WTC11 (cell line): ENCODE data around the gene GALNTL6. TPM values are rescaled to one million over a fixed set of nuclear protein-coding genes. Genes with fewer than 3 reads are reported as not detected.
A peak's percentile ranks its signal among the peaks of the same experiment; 100 is the strongest.

Experiments used
- ATAC-seq: fragments of 200-7000 bp; cut with Tn5 transposase; 2 replicates; pipeline ENCODE4 v1.10.0; 2021; ENCODE audit warnings: mild to moderate bottlenecking, moderate library complexity
- CTCF ChIA-PET: fragments of 300-600 bp; sonication (Branson Sonifier 250); formaldehyde crosslinking; loops from one replicate; lab custom pipeline; 2021; ENCODE audit warnings: antibody characterized with exemption; lab: Charles Lee
- POLR2A ChIA-PET: fragments of 350-600 bp; sonication (Branson Sonifier 250); formaldehyde crosslinking; loops from one replicate; lab custom pipeline; 2021; ENCODE audit warnings: antibody characterized with exemption; lab: Charles Lee
- DNase-seq: peaks from one replicate; pipeline ENCODE4 v3.0.0; 2021; ENCODE audit warnings: low spot score
- H3K27ac Mint-ChIP-seq: 2 replicates; pipeline ENCODE4 v1.8.0; 2021; ENCODE audit warnings: mixed read lengths
- H3K27me3 Mint-ChIP-seq: 2 replicates; pipeline ENCODE4 v1.8.0; 2021; ENCODE audit warnings: low read depth, mild to moderate bottlenecking, moderate library complexity, mixed read lengths
- H3K36me3 Mint-ChIP-seq: 2 replicates; pipeline ENCODE4 v1.8.0; 2021; ENCODE audit warnings: mixed read lengths
- H3K4me1 Mint-ChIP-seq: 2 replicates; pipeline ENCODE4 v1.8.0; 2022; ENCODE audit warnings: mixed read lengths
- H3K4me3 Mint-ChIP-seq: 2 replicates; pipeline ENCODE4 v1.8.0; 2021; ENCODE audit warnings: mild to moderate bottlenecking, moderate library complexity, mixed read lengths
- H3K9me3 Mint-ChIP-seq: 2 replicates; pipeline ENCODE4 v1.8.0; 2021; ENCODE audit warnings: mixed read lengths
- CBFB ChIP-seq: sonication (generic); formaldehyde crosslinking; IDR thresholded peaks from 2 replicates; pipeline ENCODE4 v1.8.1; 2022; ENCODE audit warnings: mild to moderate bottlenecking, low read depth, missing genetic modification reagents
- CREB1 ChIP-seq: sonication (generic); formaldehyde crosslinking; IDR thresholded peaks from 2 replicates; pipeline ENCODE4 v1.8.0; 2023; ENCODE audit warnings: mild to moderate bottlenecking, missing genetic modification reagents
- ETV6 ChIP-seq: sonication (generic); formaldehyde crosslinking; IDR thresholded peaks from 2 replicates; pipeline ENCODE4 v1.8.1; 2022; ENCODE audit warnings: mild to moderate bottlenecking, missing genetic modification reagents
- GABPB1 ChIP-seq: sonication (generic); formaldehyde crosslinking; IDR thresholded peaks from 2 replicates; pipeline ENCODE4 v1.8.1; 2023; ENCODE audit warnings: mild to moderate bottlenecking, missing genetic modification reagents
- HMGA2 ChIP-seq: fragments of 250-450 bp; sonication (Bioruptor Pico); IDR thresholded peaks from 2 replicates; pipeline ENCODE4 v1.4.0; 2021; ENCODE audit warnings: mild to moderate bottlenecking, moderate library complexity
- JUN ChIP-seq: sonication (generic); formaldehyde crosslinking; IDR thresholded peaks from 2 replicates; pipeline ENCODE4 v1.8.0; 2023; ENCODE audit warnings: mild to moderate bottlenecking, missing genetic modification reagents
- MYBL2 ChIP-seq: sonication (generic); formaldehyde crosslinking; IDR thresholded peaks from 2 replicates; pipeline ENCODE4 v1.8.1; 2023; ENCODE audit warnings: mild to moderate bottlenecking, moderate library complexity, missing genetic modification reagents
- NR1H2 ChIP-seq: sonication (generic); formaldehyde crosslinking; IDR thresholded peaks from 2 replicates; pipeline ENCODE4 v1.9.0; 2021; ENCODE audit warnings: mild to moderate bottlenecking, moderate library complexity, missing genetic modification reagents
- NR3C1 ChIP-seq: sonication (generic); formaldehyde crosslinking; conservative IDR thresholded peaks from 2 replicates; pipeline ENCODE4 v1.8.1; 2023; ENCODE audit warnings: low read depth, mild to moderate bottlenecking, missing genetic modification reagents
- PRRX2 ChIP-seq: fragments of 250-450 bp; sonication (Bioruptor Pico); IDR thresholded peaks from 2 replicates; pipeline ENCODE4 v1.8.0; 2021; ENCODE audit warnings: mild to moderate bottlenecking
- RELA ChIP-seq: sonication (generic); formaldehyde crosslinking; IDR thresholded peaks from 2 replicates; pipeline ENCODE4 v1.8.1; 2022; ENCODE audit warnings: missing genetic modification reagents, mild to moderate bottlenecking, borderline replicate concordance
- SMAD4 ChIP-seq: sonication (generic); formaldehyde crosslinking; IDR thresholded peaks from 2 replicates; pipeline ENCODE4 v1.8.0; 2022; ENCODE audit warnings: mild to moderate bottlenecking, missing genetic modification reagents
- TEAD4 ChIP-seq: sonication (generic); formaldehyde crosslinking; IDR thresholded peaks from 2 replicates; pipeline ENCODE4 v1.8.0; 2022; ENCODE audit warnings: mild to moderate bottlenecking, missing genetic modification reagents
- ZBTB21 ChIP-seq: sonication (generic); formaldehyde crosslinking; IDR thresholded peaks from 2 replicates; pipeline ENCODE4 v1.8.1; 2023; ENCODE audit warnings: mild to moderate bottlenecking, missing genetic modification reagents, borderline replicate concordance
- ZNF138 ChIP-seq: sonication (generic); formaldehyde crosslinking; conservative IDR thresholded peaks from 2 replicates; pipeline ENCODE4 v1.8.1; 2022; ENCODE audit warnings: mild to moderate bottlenecking, moderate library complexity, missing genetic modification reagents
- ZNF263 ChIP-seq: sonication (generic); formaldehyde crosslinking; IDR thresholded peaks from 2 replicates; pipeline ENCODE4 v1.8.1; 2022; ENCODE audit warnings: low read depth, mild to moderate bottlenecking, moderate library complexity, missing genetic modification reagents
- ZNF317 ChIP-seq: sonication (generic); formaldehyde crosslinking; IDR thresholded peaks from 2 replicates; pipeline ENCODE4 v1.8.1; 2023; ENCODE audit warnings: low read depth, mild to moderate bottlenecking, moderate library complexity, missing genetic modification reagents, borderline replicate concordance
- ZNF423 ChIP-seq: fragments of 250-450 bp; sonication (Bioruptor Pico); IDR thresholded peaks from 2 replicates; pipeline ENCODE4 v2.1.2; 2022; ENCODE audit warnings: mild to moderate bottlenecking, moderate library complexity
- total RNA-seq: library from RNA; stranded (reverse); gene quantifications from 3 replicates; pipeline ENCODE4 v1.2.3, GENCODE V29; 2021
- TF ChIP-seq, protein P1 (sequence below): sonication (generic); formaldehyde crosslinking; conservative IDR thresholded peaks from 2 replicates; pipeline ENCODE4 v1.8.1; 2022; ENCODE audit warnings: mild to moderate bottlenecking, missing genetic modification reagents
- TF ChIP-seq, protein P2 (sequence below): sonication (generic); formaldehyde crosslinking; IDR thresholded peaks from 2 replicates; pipeline ENCODE4 v1.8.1; 2023; ENCODE audit warnings: mild to moderate bottlenecking, missing genetic modification reagents, borderline replicate concordance
- TF ChIP-seq, protein P3 (sequence below): fragments of 200-600 bp; IDR thresholded peaks from 2 replicates; pipeline ENCODE4 v1.8.0; 2022; ENCODE audit warnings: antibody characterized with exemption
- TF ChIP-seq, protein P4 (sequence below): sonication (generic); formaldehyde crosslinking; IDR thresholded peaks from 2 replicates; pipeline ENCODE4 v1.8.0; 2022; ENCODE audit warnings: mild to moderate bottlenecking, missing genetic modification reagents
- TF ChIP-seq, protein P5 (sequence below): sonication (generic); formaldehyde crosslinking; IDR thresholded peaks from 2 replicates; pipeline ENCODE4 v1.8.1; 2022; ENCODE audit warnings: low read depth, missing genetic modification reagents, borderline replicate concordance
- TF ChIP-seq, protein P6 (sequence below): sonication (generic); formaldehyde crosslinking; IDR thresholded peaks from 2 replicates; pipeline ENCODE4 v1.8.0; 2022; ENCODE audit warnings: mild to moderate bottlenecking, missing genetic modification reagents
- TF ChIP-seq, protein P7 (sequence below): sonication (generic); formaldehyde crosslinking; IDR thresholded peaks from 2 replicates; pipeline ENCODE4 v1.8.1; 2023; ENCODE audit warnings: mild to moderate bottlenecking, missing genetic modification reagents

The GALNTL6 gene
- total RNA-seq, 1 experiment from 2014 or later = 0.24 TPM

DNA sequence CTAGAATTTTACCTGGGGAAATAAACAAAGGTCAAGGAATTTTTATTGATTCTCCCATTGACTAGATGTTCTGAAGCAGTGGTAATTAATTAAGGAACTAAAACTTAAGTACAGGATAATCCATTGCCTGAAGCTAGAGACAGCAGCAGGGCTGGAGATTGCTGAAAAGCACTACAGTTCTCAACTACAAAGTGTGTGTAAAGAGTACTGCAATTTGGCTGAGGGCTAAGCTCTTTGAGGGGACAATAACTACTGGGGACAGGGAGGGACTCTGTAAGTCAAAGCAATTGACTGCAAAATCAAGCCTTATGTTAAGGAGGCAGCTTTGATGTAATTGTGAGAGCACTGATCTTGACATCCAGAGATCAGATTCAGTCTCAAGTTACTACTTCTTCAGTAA is 260.4 kb downstream of the GALNTL6 start:
- no peaks in the 10 kb centered on the region for H3K27me3 Mint-ChIP-seq
- POLR2A ChIA-PET = no interaction called here
- H3K4me3 Mint-ChIP-seq = no peak overlapping the region
- H3K27ac Mint-ChIP-seq = peak overlapping the region; percentile 87
- H3K9me3 Mint-ChIP-seq = peaks cover 28% of the 10 kb centered on the region
- DNase-seq (no peak), ATAC-seq (peak; percentile 37)
- H3K4me1 Mint-ChIP-seq = peaks cover 69% of the 10 kb centered on the region
- TF ChIP-seq SMAD4 (CRISPR knock-in tag) = no peak
- TF ChIP-seq, protein P1, sequence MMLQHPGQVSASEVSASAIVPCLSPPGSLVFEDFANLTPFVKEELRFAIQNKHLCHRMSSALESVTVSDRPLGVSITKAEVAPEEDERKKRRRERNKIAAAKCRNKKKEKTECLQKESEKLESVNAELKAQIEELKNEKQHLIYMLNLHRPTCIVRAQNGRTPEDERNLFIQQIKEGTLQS (CRISPR knock-in tag) = no peak
- TF ChIP-seq ZNF317 (CRISPR knock-in tag) = no peak
- TF ChIP-seq, protein P2, sequence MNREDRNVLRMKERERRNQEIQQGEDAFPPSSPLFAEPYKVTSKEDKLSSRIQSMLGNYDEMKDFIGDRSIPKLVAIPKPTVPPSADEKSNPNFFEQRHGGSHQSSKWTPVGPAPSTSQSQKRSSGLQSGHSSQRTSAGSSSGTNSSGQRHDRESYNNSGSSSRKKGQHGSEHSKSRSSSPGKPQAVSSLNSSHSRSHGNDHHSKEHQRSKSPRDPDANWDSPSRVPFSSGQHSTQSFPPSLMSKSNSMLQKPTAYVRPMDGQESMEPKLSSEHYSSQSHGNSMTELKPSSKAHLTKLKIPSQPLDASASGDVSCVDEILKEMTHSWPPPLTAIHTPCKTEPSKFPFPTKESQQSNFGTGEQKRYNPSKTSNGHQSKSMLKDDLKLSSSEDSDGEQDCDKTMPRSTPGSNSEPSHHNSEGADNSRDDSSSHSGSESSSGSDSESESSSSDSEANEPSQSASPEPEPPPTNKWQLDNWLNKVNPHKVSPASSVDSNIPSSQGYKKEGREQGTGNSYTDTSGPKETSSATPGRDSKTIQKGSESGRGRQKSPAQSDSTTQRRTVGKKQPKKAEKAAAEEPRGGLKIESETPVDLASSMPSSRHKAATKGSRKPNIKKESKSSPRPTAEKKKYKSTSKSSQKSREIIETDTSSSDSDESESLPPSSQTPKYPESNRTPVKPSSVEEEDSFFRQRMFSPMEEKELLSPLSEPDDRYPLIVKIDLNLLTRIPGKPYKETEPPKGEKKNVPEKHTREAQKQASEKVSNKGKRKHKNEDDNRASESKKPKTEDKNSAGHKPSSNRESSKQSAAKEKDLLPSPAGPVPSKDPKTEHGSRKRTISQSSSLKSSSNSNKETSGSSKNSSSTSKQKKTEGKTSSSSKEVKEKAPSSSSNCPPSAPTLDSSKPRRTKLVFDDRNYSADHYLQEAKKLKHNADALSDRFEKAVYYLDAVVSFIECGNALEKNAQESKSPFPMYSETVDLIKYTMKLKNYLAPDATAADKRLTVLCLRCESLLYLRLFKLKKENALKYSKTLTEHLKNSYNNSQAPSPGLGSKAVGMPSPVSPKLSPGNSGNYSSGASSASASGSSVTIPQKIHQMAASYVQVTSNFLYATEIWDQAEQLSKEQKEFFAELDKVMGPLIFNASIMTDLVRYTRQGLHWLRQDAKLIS (CRISPR knock-in tag) = no peak
- TF ChIP-seq RELA (CRISPR knock-in tag) = no peak
- TF ChIP-seq ETV6 (CRISPR knock-in tag) = no peak
- no peak for TF ChIP-seq MYBL2 (CRISPR knock-in tag)
- no peak for TF ChIP-seq CBFB (CRISPR knock-in tag)
- no peak for TF ChIP-seq JUN
- TF ChIP-seq, protein P3, sequence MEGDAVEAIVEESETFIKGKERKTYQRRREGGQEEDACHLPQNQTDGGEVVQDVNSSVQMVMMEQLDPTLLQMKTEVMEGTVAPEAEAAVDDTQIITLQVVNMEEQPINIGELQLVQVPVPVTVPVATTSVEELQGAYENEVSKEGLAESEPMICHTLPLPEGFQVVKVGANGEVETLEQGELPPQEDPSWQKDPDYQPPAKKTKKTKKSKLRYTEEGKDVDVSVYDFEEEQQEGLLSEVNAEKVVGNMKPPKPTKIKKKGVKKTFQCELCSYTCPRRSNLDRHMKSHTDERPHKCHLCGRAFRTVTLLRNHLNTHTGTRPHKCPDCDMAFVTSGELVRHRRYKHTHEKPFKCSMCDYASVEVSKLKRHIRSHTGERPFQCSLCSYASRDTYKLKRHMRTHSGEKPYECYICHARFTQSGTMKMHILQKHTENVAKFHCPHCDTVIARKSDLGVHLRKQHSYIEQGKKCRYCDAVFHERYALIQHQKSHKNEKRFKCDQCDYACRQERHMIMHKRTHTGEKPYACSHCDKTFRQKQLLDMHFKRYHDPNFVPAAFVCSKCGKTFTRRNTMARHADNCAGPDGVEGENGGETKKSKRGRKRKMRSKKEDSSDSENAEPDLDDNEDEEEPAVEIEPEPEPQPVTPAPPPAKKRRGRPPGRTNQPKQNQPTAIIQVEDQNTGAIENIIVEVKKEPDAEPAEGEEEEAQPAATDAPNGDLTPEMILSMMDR = no peak
- no peak for TF ChIP-seq HMGA2 (CRISPR knock-in tag)
- no peak for TF ChIP-seq ZBTB21 (CRISPR knock-in tag)
- TF ChIP-seq CREB1 = no peak
- TF ChIP-seq, protein P4, sequence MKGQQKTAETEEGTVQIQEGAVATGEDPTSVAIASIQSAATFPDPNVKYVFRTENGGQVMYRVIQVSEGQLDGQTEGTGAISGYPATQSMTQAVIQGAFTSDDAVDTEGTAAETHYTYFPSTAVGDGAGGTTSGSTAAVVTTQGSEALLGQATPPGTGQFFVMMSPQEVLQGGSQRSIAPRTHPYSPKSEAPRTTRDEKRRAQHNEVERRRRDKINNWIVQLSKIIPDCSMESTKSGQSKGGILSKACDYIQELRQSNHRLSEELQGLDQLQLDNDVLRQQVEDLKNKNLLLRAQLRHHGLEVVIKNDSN (CRISPR knock-in tag) = no peak
- TF ChIP-seq GABPB1 = no peak
- H3K36me3 Mint-ChIP-seq = peaks cover 25% of the 10 kb centered on the region
- CTCF ChIA-PET = interaction anchor here (0.9 kb wide), 1 partner anchor 39 kb away, joined by 3 read pairs; no protein-coding TSS in a partner anchor

DNA sequence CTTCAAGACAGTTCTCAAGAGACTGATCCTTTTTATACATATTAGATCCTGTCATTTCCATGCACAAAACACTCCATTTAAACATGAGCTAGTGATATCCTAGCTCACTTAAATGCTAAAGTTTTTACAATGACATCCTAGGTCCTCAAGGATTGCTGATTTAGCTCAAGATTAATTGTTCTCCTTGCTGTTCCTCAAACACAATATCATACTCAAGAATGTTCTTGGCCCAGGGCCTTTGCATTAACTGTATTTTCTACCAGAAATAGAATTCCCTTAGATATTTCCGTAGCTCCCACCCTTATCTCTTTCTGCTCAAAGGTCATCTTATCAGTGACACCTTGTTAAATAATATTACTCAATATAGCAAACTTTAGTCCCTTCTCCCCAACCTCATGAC is 270.1 kb downstream of the GALNTL6 start:
- Mint-ChIP-seq H3K36me3 (peaks cover 2% of the 10 kb centered on the region; the same call in 1 of the 2 replicates), H3K4me1 (peaks cover under 1% of the 10 kb centered on the region)

More for the DNA sequence above, 270.1 kb downstream of the GALNTL6 start:
- TF ChIP-seq PRRX2 (CRISPR knock-in tag) (no peak), ZNF263 (no peak), TEAD4 (CRISPR knock-in tag) (no peak), NR1H2 (CRISPR knock-in tag) (no peak), NR3C1 (CRISPR knock-in tag) (no peak), GABPB1 (no peak), ZNF423 (CRISPR knock-in tag) (no peak), ZNF138 (no peak)
- TF ChIP-seq, protein P5, sequence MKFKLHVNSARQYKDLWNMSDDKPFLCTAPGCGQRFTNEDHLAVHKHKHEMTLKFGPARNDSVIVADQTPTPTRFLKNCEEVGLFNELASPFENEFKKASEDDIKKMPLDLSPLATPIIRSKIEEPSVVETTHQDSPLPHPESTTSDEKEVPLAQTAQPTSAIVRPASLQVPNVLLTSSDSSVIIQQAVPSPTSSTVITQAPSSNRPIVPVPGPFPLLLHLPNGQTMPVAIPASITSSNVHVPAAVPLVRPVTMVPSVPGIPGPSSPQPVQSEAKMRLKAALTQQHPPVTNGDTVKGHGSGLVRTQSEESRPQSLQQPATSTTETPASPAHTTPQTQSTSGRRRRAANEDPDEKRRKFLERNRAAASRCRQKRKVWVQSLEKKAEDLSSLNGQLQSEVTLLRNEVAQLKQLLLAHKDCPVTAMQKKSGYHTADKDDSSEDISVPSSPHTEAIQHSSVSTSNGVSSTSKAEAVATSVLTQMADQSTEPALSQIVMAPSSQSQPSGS (CRISPR knock-in tag) = no peak
- TF ChIP-seq, protein P6, sequence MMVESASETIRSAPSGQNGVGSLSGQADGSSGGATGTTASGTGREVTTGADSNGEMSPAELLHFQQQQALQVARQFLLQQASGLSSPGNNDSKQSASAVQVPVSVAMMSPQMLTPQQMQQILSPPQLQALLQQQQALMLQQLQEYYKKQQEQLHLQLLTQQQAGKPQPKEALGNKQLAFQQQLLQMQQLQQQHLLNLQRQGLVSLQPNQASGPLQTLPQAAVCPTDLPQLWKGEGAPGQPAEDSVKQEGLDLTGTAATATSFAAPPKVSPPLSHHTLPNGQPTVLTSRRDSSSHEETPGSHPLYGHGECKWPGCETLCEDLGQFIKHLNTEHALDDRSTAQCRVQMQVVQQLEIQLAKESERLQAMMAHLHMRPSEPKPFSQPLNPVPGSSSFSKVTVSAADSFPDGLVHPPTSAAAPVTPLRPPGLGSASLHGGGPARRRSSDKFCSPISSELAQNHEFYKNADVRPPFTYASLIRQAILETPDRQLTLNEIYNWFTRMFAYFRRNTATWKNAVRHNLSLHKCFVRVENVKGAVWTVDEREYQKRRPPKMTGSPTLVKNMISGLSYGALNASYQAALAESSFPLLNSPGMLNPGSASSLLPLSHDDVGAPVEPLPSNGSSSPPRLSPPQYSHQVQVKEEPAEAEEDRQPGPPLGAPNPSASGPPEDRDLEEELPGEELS (CRISPR knock-in tag) = no peak
- TF ChIP-seq, protein P7, sequence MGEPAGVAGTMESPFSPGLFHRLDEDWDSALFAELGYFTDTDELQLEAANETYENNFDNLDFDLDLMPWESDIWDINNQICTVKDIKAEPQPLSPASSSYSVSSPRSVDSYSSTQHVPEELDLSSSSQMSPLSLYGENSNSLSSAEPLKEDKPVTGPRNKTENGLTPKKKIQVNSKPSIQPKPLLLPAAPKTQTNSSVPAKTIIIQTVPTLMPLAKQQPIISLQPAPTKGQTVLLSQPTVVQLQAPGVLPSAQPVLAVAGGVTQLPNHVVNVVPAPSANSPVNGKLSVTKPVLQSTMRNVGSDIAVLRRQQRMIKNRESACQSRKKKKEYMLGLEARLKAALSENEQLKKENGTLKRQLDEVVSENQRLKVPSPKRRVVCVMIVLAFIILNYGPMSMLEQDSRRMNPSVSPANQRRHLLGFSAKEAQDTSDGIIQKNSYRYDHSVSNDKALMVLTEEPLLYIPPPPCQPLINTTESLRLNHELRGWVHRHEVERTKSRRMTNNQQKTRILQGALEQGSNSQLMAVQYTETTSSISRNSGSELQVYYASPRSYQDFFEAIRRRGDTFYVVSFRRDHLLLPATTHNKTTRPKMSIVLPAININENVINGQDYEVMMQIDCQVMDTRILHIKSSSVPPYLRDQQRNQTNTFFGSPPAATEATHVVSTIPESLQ = no peak
- POLR2A ChIA-PET = no interaction called here
- ATAC-seq (no peak), DNase-seq (no peak)
- CTCF ChIA-PET = interaction anchor here (1.2 kb wide), 1 partner anchor 49 kb away, joined by 4 read pairs; no protein-coding TSS in a partner anchor
- Mint-ChIP-seq H3K27me3 (no peaks in the 10 kb centered on the region), H3K4me3 (no peak overlapping the region), H3K9me3 (peaks cover 1% of the 10 kb centered on the region), H3K27ac (no peak overlapping the region)
